Panc1 (cell line): ENCODE data around the gene ITGB4. TPM values are rescaled to one million over a fixed set of nuclear protein-coding genes. Genes with fewer than 3 reads are reported as not detected.

Experiments used
- ATAC-seq: fragments of 200-7000 bp; cut with Tn5 transposase; 2 replicates; pipeline ENCODE4 v1.9.1; 2020; ENCODE audit warnings: mild to moderate bottlenecking, moderate library complexity
- BruUV-seq: library from RNA; stranded (reverse); fragments of 400-500 nt; replicated peaks from 2 replicates; lab custom pipeline; 2021; lab: Mats Ljungman, UMichigan
- CTCF ChIA-PET: fragments of 300-600 bp; sonication (Branson Sonifier 250); formaldehyde crosslinking; loops from one replicate; lab custom pipeline; 2022; ENCODE audit warnings: antibody characterized with exemption; lab: Charles Lee
- POLR2A ChIA-PET: fragments of 300-600 bp; sonication (Branson Sonifier 250); formaldehyde crosslinking; loops from one replicate; lab custom pipeline; 2022; ENCODE audit warnings: antibody characterized with exemption; lab: Charles Lee
- DNase-seq: peaks from one replicate; pipeline ENCODE4 v3.0.0-alpha.2; 2010; ENCODE audit warnings: low read depth, low spot score
- H3K27ac ChIP-seq: 2 replicates; pipeline ENCODE4 v1.5.1; 2011; ENCODE audit warnings: mild to moderate bottlenecking, low read length, inconsistent platforms
- H3K27me3 ChIP-seq: fragments of 200-500 bp; sonication (Bioruptor generic); 2 replicates; pipeline ENCODE4 v1.6.0; 2014; ENCODE audit warnings: low read length, inconsistent platforms; ENCODE audit not compliant: control insufficient read depth, insufficient read depth
- H3K36me3 ChIP-seq: fragments of 200-500 bp; sonication (Bioruptor generic); 2 replicates; pipeline ENCODE4 v1.5.1; 2014; ENCODE audit warnings: inconsistent platforms, mild to moderate bottlenecking, low read length, moderate library complexity; ENCODE audit not compliant: control insufficient read depth, insufficient read depth
- H3K4me1 ChIP-seq: 2 replicates; pipeline ENCODE4 v1.5.1; 2011; ENCODE audit warnings: inconsistent platforms, mild to moderate bottlenecking, low read length, moderate library complexity; ENCODE audit not compliant: control insufficient read depth, insufficient read depth
- H3K4me3 ChIP-seq, 2 experiments: 2 replicates each; pipeline ENCODE4 v1.5.1; 2011 to 2012; ENCODE audit warnings: low read depth in 2 of 2, low read length in 2 of 2, mild to moderate bottlenecking in 2 of 2, inconsistent platforms in 1 of 2, moderate library complexity in 1 of 2
- H3K9me3 ChIP-seq: fragments of 200-500 bp; sonication (Bioruptor generic); 2 replicates; pipeline ENCODE4 v1.5.1; 2014; ENCODE audit warnings: low read depth, mild to moderate bottlenecking, inconsistent platforms, low read length, moderate library complexity; ENCODE audit not compliant: control insufficient read depth, insufficient read depth
- POLR2AphosphoS5 ChIP-seq: IDR thresholded peaks from 2 replicates; pipeline ENCODE4 v1.6.1; 2012; ENCODE audit warnings: mild to moderate bottlenecking, low read depth, low read length, moderate library complexity
- SIN3A ChIP-seq: IDR thresholded peaks from 2 replicates; pipeline ENCODE4 v1.6.1; 2012; ENCODE audit warnings: low read depth, mild to moderate bottlenecking, low read length, moderate library complexity, borderline replicate concordance; ENCODE audit not compliant: insufficient read depth
- TCF7L2 ChIP-seq: IDR thresholded peaks from 2 replicates; pipeline ENCODE4 v1.6.1; 2011; ENCODE audit warnings: mild to moderate bottlenecking, low read depth, low read length, inconsistent platforms
- in situ Hi-C: cut with HindIII; loops from 2 replicates; pipeline ENCODE4 v1.10.0; 2016; ENCODE audit warnings: low sequenced_read_pairs, low pct_unique_long_range_greater_than_20kb
- intact Hi-C: fragments of 100-400 bp; cut with micrococcal nuclease; formaldehyde crosslinking; loops from one replicate; pipeline ENCODE4 v1.10.0; 2022; ENCODE audit not compliant: unreplicated experiment
- total RNA-seq: library from RNA; stranded (reverse); gene quantifications from one replicate; pipeline ENCODE4 v1.2.1, GENCODE V29; 2021; ENCODE audit not compliant: unreplicated experiment
- TF ChIP-seq, protein P1 (sequence below), 2 experiments: IDR thresholded peaks; 2 replicates each; pipeline ENCODE4 v1.6.1; 2011 to 2012; ENCODE audit warnings: low read depth in 2 of 2, control low read depth in 1 of 2, low read length in 1 of 2, mild to moderate bottlenecking in 1 of 2, moderate library complexity in 1 of 2; ENCODE audit not compliant: insufficient read depth in 1 of 2
- TF ChIP-seq, protein P2 (sequence below): fragments of 450-650 bp; IDR thresholded peaks from 2 replicates; pipeline ENCODE4 v1.5.1; 2017; ENCODE audit warnings: mild to moderate bottlenecking

Gene ITGB4
- total RNA-seq, 1 experiment from 2014 or later = 100 TPM

DNA sequence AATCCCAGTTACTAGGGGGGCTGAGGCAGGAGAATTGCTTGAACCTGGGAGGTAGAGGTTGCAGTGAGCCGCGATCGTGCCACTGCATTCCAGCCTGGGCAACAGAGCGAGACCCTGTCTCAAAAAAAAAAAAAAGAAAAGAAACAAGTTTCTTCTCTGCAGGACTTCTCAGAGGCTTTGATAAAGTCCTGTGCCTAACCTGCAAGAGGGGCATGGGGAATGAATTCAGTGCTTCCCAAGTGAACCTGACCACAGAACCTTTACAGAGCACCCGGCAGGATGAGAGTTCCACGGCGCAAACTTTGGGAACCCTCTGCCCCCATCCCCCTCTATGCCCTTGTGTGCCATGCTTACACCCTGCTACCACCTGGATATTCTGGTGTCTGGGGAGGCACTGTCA, 17.9 kb downstream of the ITGB4 start:
- Histone ChIP-seq H3K36me3 (no peaks in the 10 kb centered on the region), H3K9me3 (no peaks in the 10 kb centered on the region), H3K27ac (no peak overlapping the region), H3K27me3 (no peaks in the 10 kb centered on the region), H3K4me3 (no peak overlapping the region), H3K4me1 (no peaks in the 10 kb centered on the region)
- CTCF ChIA-PET = interaction anchor here (2.8 kb wide), 1 partner anchor 9 kb away, joined by 8 read pairs; no protein-coding TSS in a partner anchor
- no TSS peak for BruUV-seq
- TF ChIP-seq, protein P1, sequence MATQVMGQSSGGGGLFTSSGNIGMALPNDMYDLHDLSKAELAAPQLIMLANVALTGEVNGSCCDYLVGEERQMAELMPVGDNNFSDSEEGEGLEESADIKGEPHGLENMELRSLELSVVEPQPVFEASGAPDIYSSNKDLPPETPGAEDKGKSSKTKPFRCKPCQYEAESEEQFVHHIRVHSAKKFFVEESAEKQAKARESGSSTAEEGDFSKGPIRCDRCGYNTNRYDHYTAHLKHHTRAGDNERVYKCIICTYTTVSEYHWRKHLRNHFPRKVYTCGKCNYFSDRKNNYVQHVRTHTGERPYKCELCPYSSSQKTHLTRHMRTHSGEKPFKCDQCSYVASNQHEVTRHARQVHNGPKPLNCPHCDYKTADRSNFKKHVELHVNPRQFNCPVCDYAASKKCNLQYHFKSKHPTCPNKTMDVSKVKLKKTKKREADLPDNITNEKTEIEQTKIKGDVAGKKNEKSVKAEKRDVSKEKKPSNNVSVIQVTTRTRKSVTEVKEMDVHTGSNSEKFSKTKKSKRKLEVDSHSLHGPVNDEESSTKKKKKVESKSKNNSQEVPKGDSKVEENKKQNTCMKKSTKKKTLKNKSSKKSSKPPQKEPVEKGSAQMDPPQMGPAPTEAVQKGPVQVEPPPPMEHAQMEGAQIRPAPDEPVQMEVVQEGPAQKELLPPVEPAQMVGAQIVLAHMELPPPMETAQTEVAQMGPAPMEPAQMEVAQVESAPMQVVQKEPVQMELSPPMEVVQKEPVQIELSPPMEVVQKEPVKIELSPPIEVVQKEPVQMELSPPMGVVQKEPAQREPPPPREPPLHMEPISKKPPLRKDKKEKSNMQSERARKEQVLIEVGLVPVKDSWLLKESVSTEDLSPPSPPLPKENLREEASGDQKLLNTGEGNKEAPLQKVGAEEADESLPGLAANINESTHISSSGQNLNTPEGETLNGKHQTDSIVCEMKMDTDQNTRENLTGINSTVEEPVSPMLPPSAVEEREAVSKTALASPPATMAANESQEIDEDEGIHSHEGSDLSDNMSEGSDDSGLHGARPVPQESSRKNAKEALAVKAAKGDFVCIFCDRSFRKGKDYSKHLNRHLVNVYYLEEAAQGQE (IDR thresholded peaks at IDR 0.05; ENCODE audit: insufficient read depth in 1 of 2, low read depth in 2 of 2, low read length in 1 of 2) = no peak
- TF ChIP-seq POLR2AphosphoS5 (no peak), TCF7L2 (no peak), SIN3A (no peak)
- TF ChIP-seq, protein P2, sequence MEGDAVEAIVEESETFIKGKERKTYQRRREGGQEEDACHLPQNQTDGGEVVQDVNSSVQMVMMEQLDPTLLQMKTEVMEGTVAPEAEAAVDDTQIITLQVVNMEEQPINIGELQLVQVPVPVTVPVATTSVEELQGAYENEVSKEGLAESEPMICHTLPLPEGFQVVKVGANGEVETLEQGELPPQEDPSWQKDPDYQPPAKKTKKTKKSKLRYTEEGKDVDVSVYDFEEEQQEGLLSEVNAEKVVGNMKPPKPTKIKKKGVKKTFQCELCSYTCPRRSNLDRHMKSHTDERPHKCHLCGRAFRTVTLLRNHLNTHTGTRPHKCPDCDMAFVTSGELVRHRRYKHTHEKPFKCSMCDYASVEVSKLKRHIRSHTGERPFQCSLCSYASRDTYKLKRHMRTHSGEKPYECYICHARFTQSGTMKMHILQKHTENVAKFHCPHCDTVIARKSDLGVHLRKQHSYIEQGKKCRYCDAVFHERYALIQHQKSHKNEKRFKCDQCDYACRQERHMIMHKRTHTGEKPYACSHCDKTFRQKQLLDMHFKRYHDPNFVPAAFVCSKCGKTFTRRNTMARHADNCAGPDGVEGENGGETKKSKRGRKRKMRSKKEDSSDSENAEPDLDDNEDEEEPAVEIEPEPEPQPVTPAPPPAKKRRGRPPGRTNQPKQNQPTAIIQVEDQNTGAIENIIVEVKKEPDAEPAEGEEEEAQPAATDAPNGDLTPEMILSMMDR = no peak
- no peak for ATAC-seq
- POLR2A ChIA-PET = no interaction called here
- in situ Hi-C loops = no loop called here
- DNase-seq = no peak
- intact Hi-C loops = no loop called here

DNA sequence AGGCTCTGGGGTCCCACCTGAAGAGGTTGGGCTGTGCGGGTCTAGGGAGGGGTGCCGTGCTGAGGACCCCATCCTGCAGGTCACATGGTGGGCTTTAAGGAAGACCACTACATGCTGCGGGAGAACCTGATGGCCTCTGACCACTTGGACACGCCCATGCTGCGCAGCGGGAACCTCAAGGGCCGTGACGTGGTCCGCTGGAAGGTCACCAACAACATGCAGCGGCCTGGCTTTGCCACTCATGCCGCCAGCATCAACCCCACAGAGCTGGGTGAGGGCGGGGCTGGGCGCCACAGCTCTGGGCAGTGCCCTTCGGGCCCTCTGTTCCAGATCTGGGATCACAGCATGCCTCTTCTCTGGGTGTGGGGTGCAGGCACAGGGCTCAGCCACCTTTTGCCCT, 18.5 kb downstream of the ITGB4 start:
- TF ChIP-seq TCF7L2 = no peak
- Histone ChIP-seq H3K4me1 (no peaks in the 10 kb centered on the region), H3K36me3 (no peaks in the 10 kb centered on the region), H3K9me3 (no peaks in the 10 kb centered on the region), H3K27ac (no peak overlapping the region), H3K4me3 (no peak overlapping the region), H3K27me3 (no peaks in the 10 kb centered on the region)
- ChIA-PET CTCF (interaction anchor here (2.8 kb wide), 1 partner anchor 8 kb away, joined by 8 read pairs; no protein-coding TSS in a partner anchor), POLR2A (no interaction called here)
- BruUV-seq = no TSS peak
- in situ Hi-C loops (no loop called here), intact Hi-C loops (no loop called here)
- ATAC-seq (0 out of 2 replicates have a peak, but pooled peaks have one; percentile 2), DNase-seq (no peak)

DNA sequence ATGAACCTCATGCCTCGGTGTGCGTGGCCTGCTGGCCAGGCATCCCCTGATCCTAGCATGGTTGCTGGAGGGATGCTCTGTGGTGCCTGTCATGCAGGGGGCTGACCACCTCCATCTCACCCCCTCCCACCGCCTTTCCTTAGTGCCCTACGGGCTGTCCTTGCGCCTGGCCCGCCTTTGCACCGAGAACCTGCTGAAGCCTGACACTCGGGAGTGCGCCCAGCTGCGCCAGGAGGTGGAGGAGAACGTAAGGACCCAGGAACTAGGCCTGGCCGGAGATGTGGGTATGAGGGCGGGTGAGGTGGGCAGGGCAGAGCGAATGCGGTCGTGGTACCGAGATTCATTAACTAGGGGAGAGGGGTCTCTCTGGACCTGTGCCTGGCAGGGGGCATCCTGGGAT, 19.0 kb downstream of the ITGB4 start:
- H3K27me3 ChIP-seq = no peaks in the 10 kb centered on the region
- H3K4me3 ChIP-seq = no peak overlapping the region
- DNase-seq (no peak), ATAC-seq (no peak)
- CTCF ChIA-PET = no interaction called here
- BruUV-seq = no TSS peak
- H3K4me1 ChIP-seq = no peaks in the 10 kb centered on the region
- H3K36me3 ChIP-seq = no peaks in the 10 kb centered on the region
- H3K27ac ChIP-seq = no peak overlapping the region
- TF ChIP-seq SIN3A (no peak), POLR2AphosphoS5 (no peak), TCF7L2 (no peak)
- TF ChIP-seq, protein P2 = no peak
- TF ChIP-seq, protein P1 (IDR thresholded peaks at IDR 0.05; ENCODE audit: insufficient read depth in 1 of 2, low read depth in 2 of 2, low read length in 1 of 2) = no peak
- in situ Hi-C loops (no loop called here), intact Hi-C loops (no loop called here)
- H3K9me3 ChIP-seq = no peaks in the 10 kb centered on the region
- POLR2A ChIA-PET = no interaction called here
